CD4-positive, alpha-beta T cell treated with Interleukin-2 at 100 ng/mL for 4 hours (primary cell): ENCODE results near the gene SASH1.

Source experiments
- DNase-seq: peaks from one replicate; pipeline ENCODE4 v3.0.0-alpha.2; 2020; ENCODE audit warnings: low spot score

The SASH1 gene

GRCh38 chr6:148523048-148523447, 180.4 kb downstream of the SASH1 start:
- no peak for DNase-seq

DNA sequence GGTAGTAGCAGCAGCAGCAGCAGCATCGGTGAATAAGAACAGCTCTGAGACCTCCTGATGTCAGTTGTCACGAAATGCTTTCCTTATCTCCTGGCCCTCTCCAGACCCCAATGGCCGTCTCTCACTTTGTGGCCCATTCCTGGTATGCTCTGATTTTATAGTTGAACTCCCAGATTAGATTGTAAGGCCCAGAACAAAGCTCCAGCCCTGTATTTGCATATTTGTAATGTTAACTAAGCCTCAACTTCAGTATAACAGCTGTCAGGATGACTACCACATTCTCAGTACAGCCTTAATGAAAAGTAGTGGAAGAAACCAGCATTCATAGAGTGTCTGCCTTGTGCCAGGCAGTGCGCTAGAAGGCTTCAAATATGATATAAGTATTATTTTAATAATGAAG, 180.9 kb downstream of the SASH1 start:
- DNase-seq: no peak

GRCh38 chr6:148524471-148524882, 181.8 kb downstream of the SASH1 start:
- no peak for DNase-seq

DNA sequence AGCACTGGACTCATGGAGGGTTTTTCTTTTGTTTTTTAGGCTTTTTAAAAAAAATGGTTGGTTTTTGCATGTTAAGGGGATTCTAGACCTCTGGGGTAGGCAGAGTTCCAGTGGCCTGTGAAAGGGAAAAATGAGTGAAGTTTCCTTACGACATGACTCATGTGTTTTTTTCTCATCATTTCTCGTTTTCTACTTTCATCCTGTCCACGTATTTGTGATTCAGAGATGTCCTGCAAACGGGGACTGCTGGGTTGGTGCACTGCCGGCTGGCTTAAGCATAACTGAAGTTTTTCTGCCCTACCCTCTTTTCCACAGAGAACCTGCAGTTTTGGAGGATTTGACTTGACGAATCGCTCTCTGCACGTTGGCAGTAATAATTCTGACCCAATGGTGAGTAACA, 182.3 kb downstream of the SASH1 start:
- DNase-seq: no peak

- no peak for DNase-seq
These were observed 182.8 kb downstream of the SASH1 start for GRCh38 chr6:148525453-148525852.

DNA sequence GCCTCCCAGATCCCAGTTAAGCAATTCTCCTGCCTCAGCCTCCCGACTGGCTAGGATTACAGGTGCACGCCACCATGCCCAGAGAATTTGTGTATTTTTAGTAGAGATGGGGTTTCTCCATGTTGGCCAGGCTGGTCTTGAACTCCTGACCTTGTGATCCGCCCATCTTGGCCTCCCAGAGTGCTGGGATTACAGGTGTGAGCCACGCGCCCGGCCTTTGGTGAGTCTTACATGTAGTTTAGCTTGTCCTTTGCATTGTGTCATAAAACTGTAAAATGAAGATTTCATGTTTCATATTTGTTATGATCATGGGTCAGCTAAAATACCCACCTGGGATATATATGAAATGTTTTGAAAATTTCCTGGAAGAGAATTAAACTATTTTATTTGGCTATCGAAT, 183.5 kb downstream of the SASH1 start:
- no peak for DNase-seq

- DNase-seq: no peak
These were observed 185.7 kb downstream of the SASH1 start for GRCh38 chr6:148528292-148528691.

DNA sequence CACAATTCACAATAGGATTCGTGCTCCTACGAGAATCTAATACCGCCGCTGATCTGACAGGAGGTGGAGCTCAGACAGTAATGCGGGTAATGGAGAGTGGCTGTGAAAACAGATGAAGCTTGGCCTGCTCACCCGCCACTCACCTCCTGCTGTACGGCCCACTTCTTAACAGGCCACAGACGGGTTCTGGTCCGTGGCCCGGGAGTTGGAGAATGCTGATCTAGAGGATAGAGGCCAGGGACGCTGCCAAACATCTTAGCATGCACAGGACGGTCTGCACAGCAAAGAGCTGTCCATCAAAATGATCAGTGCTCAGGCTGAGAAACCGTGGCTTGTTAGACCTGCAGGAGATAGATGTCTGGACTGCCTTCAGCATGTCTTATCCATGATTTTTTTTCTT, 186.4 kb downstream of the SASH1 start:
- DNase-seq: no peak

DNA sequence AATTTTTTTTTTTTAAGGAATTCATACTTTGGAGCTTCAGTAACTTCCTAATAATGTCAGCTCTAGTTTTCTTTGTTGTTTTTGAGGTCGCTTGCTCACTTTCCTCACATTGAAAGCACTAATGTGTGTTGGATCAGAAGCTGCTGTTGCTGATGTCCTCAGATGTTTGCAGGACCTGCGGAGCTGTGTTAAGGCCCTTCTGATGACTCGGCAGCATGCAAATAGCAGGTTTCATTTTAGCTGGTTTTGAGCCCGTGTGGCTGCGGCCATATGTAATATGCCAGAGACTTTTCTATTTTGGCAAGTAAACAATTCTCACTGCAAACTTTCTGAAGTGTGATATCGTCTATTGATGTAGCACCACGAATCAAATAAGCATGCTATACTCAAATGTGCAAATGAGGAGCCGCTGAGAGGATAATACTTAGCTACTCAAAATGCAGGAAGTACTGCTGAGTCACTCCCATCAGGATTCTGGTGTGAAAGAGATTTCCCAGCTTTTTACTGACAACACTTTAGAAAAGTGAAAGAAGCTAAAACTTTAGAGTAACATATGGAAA, 187.8 kb downstream of the SASH1 start:
- no peak for DNase-seq

- DNase-seq: no peak
These were observed 188.3 kb downstream of the SASH1 start for GRCh38 chr6:148530976-148531375.

DNA sequence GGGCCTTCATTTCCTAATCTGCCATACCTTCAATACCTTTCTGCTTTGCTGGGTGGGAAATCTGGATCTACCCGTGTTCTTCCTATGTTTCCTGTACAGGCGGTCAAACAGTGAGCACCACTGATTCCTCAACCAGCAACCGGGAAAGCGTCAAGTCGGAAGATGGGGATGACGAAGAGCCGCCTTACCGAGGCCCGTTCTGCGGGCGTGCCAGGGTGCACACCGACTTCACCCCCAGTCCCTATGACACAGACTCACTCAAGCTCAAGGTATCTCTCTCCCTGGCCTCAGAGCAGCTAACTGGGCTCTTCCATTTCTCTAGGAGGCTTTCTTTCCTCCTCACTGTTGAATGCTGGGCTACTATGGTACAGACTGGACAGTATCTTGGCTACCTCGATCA, 190.1 kb downstream of the SASH1 start:
- DNase-seq: no peak

- no peak for DNase-seq
These were observed 190.9 kb downstream of the SASH1 start for GRCh38 chr6:148533309-148534107.

DNA sequence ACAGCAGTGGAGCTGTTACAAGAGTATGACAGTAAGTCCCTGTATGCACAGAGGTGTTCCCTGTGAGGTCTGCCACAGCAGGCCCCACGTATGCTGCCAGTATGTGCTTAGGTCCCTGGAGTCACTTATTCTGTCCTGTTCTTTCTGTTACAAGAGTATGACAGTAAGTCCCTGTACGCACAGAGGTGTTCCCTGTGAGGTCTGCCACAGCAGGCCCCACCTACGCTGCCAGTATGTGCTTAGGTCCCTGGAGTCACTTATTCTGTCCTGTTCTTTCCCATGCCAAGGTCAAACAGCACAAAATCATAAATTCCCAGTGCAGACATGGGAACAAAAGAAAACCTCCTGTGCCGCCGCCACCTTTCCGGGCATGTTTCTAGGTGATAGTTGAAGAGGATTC, 192.2 kb downstream of the SASH1 start:
- no peak for DNase-seq

DNA sequence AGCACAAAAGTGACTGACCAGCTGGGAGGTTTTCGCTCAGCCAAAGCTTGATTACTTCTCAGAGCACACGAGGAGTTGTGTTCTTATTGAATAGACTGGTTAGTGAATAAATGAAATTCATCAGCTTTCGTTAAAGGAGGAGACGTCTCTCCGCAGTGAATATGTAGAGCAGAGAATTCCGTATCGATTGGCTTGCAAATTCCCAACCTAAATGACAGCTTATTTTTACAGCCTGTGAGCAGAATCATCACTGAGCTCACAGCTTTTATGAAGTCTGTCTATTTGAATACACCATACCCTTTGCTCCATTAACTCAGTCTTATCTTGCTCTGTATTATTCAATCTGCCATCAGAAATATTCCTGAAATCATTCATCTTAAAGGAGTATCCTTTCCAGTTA, 192.7 kb downstream of the SASH1 start:
- no peak for DNase-seq

GRCh38 chr6:148535976-148536375, 193.3 kb downstream of the SASH1 start:
- no peak for DNase-seq

GRCh38 chr6:148538261-148539190, 195.9 kb downstream of the SASH1 start:
- no peak for DNase-seq

GRCh38 chr6:148543540-148543939, 200.9 kb downstream of the SASH1 start:
- no peak for DNase-seq

- DNase-seq: no peak
These were observed 201.8 kb downstream of the SASH1 start for GRCh38 chr6:148544421-148544820.

- DNase-seq: no peak
These were observed 203.3 kb downstream of the SASH1 start for GRCh38 chr6:148545901-148546300.

DNA sequence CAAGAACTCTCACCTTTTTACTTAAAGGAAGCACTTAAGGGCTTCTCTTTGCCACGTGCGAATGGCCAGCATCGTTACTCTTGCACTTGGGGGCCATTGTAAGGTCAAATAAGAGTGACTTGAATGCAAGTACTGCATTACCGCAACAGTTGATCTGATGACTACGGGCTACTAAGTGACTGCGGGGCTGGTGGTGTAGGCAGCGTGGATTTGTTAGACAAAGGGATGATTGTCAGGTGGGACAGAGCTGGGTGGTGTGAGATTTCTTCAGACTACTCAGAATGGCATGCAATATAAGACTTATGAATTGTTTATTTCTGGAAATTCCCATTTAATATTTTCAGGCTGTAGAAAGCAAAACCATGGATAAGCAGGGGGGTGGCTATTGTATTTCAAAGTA, 204.5 kb downstream of the SASH1 start:
- no peak for DNase-seq

GRCh38 chr6:148548065-148548748, 205.6 kb downstream of the SASH1 start:
- DNase-seq: no peak

- no peak for DNase-seq
These were observed 206.1 kb downstream of the SASH1 start for GRCh38 chr6:148548749-148549140.
